Caki2 (cell line): ENCODE results near the gene ZC3HAV1L. TPM values are rescaled to one million over a fixed set of nuclear protein-coding genes. Genes with fewer than 3 reads are reported as not detected.
A peak's percentile ranks its signal among the peaks of the same experiment; 100 is the strongest.
"Not testable (repeated sequence)": the region's sequence is repeated elsewhere in the genome, so short reads cannot be mapped to it uniquely, and the experiment has no call there.

Source experiments
- DNase-seq: peaks from one replicate; pipeline ENCODE4 v3.0.0-alpha.2; 2015; ENCODE audit warnings: low read depth
- in situ Hi-C: cut with HindIII; loops from 2 replicates; pipeline ENCODE4 v1.10.0; 2016; ENCODE audit warnings: low sequenced_read_pairs, low pct_unique_long_range_greater_than_20kb, mixed read lengths
- total RNA-seq: library from RNA; depleted of rRNA; stranded (reverse); fragments of >200 nt; shearing (Covaris generic); gene quantifications from 2 replicates; pipeline ENCODE4 v1.2.3, GENCODE V29; 2014; ENCODE audit warnings: low replicate concordance

The ZC3HAV1L gene
- total RNA-seq, 1 experiment from 2014 or later, result 14.2 TPM

GRCh38 chr7:139032473-139032872 lies 3.4 kb downstream of the ZC3HAV1L start:
- no peak for DNase-seq
- in situ Hi-C loops, result no loop called here

GRCh38 chr7:139029353-139029752 lies 6.5 kb downstream of the ZC3HAV1L start:
- in situ Hi-C loops, result no loop called here
- no peak for DNase-seq

GRCh38 chr7:139026551-139026950 lies 9.3 kb downstream of the ZC3HAV1L start:
- in situ Hi-C loops, result no loop called here

GRCh38 chr7:139025861-139026260 lies 10.0 kb downstream of the ZC3HAV1L start:
- in situ Hi-C loops, DNase-seq: not testable (repeated sequence)

More at GRCh38 chr7:139026551-139026950, 9.3 kb downstream of the ZC3HAV1L start:
- no peak for DNase-seq

- in situ Hi-C loops, result no loop called here
Measured at GRCh38 chr7:139023076-139023475, 12.8 kb downstream of the ZC3HAV1L start.

GRCh38 chr7:139022286-139022685 lies 13.6 kb downstream of the ZC3HAV1L start:
- DNase-seq, result no peak
- in situ Hi-C loops, result no loop called here

More at GRCh38 chr7:139023076-139023475, 12.8 kb downstream of the ZC3HAV1L start:
- DNase-seq, result no peak

GRCh38 chr7:139018910-139019309 lies 16.9 kb downstream of the ZC3HAV1L start:
- no peak for DNase-seq
- in situ Hi-C loops, result no loop called here

- DNase-seq, result peak; percentile 36
- in situ Hi-C loops, result no loop called here
Measured at GRCh38 chr7:139016931-139017511, 18.8 kb downstream of the ZC3HAV1L start.

- in situ Hi-C loops, result no loop called here
- DNase-seq, result no peak
Measured at GRCh38 chr7:139011373-139011772, 24.5 kb downstream of the ZC3HAV1L start.

- in situ Hi-C loops, result no loop called here
- no peak for DNase-seq
Measured at GRCh38 chr7:139004321-139005090, 31.3 kb downstream of the ZC3HAV1L start.

GRCh38 chr7:138999414-138999813 lies 36.4 kb downstream of the ZC3HAV1L start:
- in situ Hi-C loops, result no loop called here

GRCh38 chr7:138992052-138992531 lies 43.8 kb downstream of the ZC3HAV1L start:
- in situ Hi-C loops, result no loop called here

More at GRCh38 chr7:138999414-138999813, 36.4 kb downstream of the ZC3HAV1L start:
- DNase-seq, result no peak

GRCh38 chr7:138987686-138988085 lies 48.2 kb downstream of the ZC3HAV1L start:
- in situ Hi-C loops, result no loop called here
- DNase-seq, result no peak

More at GRCh38 chr7:138992052-138992531, 43.8 kb downstream of the ZC3HAV1L start:
- DNase-seq, result no peak

- no peak for DNase-seq
- in situ Hi-C loops, result no loop called here
Measured at GRCh38 chr7:138982204-138982623, 53.6 kb downstream of the ZC3HAV1L start.

GRCh38 chr7:138981332-138982203 lies 54.3 kb downstream of the ZC3HAV1L start, which contains the start of gene KIAA1549:
KIAA1549 (minus strand) TSS chr7:138981389; CDS start chr7:138981269, 120 bp downstream.
- in situ Hi-C loops, result no loop called here
- DNase-seq, result peak; percentile 59

- peak; percentile 23 for DNase-seq
- in situ Hi-C loops, result no loop called here
Measured at GRCh38 chr7:138980563-138981291, 55.1 kb downstream of the ZC3HAV1L start.

GRCh38 chr7:138979988-138980562 lies 55.8 kb downstream of the ZC3HAV1L start:
- DNase-seq, result no peak
- in situ Hi-C loops, result no loop called here
